NB4 (cell line): ENCODE data around the gene NELL1.

Source experiments
- DNase-seq: peaks from one replicate; pipeline ENCODE4 v3.0.0; 2010; ENCODE audit warnings: low read depth
- H3K4me3 ChIP-seq: one replicate; pipeline ENCODE4 v1.5.1; 2011; ENCODE audit warnings: mild to moderate bottlenecking, low read depth, low read length, moderate library complexity
- MYC ChIP-seq: IDR thresholded peaks from 2 replicates; pipeline ENCODE4 v1.6.1; 2011; ENCODE audit warnings: low read depth, low read length
- POLR2A ChIP-seq: IDR thresholded peaks from 2 replicates; pipeline ENCODE4 v1.6.1; 2011; ENCODE audit warnings: mild to moderate bottlenecking; ENCODE audit not compliant: insufficient read length; ENCODE audit errors: extremely low read depth
- TF ChIP-seq, protein P1 (sequence below): IDR thresholded peaks from 2 replicates; pipeline ENCODE4 v1.6.1; 2011; ENCODE audit warnings: low read depth, low read length
- TF ChIP-seq, protein P2 (sequence below): IDR thresholded peaks from one replicate; pipeline ENCODE4 v1.5.1; 2012; ENCODE audit warnings: low read depth, low read length

The NELL1 gene

DNA sequence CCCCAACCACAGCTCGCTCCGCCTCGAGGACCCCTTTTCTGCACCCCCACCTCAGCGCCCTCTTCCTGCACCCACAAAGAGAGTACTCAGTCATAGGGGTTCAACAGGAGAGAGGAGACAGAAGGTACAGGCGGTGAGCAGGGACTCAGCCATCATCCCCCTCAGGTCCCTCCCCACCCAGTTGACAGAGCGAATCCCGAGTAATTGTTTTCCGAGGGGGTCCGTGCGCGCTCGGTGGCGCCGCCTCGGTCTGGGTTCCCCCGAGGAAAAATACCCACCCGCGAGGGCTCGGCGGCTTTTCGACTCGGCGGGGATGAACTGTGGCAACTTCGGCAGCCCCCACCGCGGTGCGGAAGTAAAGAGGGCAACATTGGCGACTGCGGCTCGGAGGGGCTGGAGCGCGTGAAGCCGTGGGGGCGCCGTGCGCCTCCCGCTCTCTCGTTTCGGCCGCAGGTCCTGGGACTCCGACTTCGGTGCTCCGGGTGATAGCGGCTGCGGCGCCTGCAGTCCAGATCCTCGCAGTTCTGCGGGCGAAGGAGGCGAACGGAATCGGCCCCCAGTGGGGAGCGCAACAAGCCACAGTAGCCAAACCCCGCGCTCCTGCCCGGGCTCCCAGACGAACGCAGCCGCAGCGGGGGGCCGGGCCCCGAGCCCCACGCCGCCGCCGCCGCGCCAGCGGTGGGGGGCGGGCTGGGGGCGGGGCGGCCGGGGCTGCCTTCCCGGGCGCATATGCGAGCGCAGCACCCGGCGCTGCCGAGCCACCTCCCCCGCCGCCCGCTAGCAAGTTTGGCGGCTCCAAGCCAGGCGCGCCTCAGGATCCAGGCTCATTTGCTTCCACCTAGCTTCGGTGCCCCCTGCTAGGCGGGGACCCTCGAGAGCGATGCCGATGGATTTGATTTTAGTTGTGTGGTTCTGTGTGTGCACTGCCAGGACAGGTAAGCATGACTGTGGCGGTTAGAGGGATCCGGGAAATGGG, at the start of gene NELL1:
Gene NELL1 (plus strand): TSS at position 743 of the 976 bp plus-strand sequence.
- TF ChIP-seq, protein P1, sequence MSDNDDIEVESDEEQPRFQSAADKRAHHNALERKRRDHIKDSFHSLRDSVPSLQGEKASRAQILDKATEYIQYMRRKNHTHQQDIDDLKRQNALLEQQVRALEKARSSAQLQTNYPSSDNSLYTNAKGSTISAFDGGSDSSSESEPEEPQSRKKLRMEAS: no peak
- TF ChIP-seq POLR2A (no peak), MYC (no peak)
- TF ChIP-seq, protein P2, sequence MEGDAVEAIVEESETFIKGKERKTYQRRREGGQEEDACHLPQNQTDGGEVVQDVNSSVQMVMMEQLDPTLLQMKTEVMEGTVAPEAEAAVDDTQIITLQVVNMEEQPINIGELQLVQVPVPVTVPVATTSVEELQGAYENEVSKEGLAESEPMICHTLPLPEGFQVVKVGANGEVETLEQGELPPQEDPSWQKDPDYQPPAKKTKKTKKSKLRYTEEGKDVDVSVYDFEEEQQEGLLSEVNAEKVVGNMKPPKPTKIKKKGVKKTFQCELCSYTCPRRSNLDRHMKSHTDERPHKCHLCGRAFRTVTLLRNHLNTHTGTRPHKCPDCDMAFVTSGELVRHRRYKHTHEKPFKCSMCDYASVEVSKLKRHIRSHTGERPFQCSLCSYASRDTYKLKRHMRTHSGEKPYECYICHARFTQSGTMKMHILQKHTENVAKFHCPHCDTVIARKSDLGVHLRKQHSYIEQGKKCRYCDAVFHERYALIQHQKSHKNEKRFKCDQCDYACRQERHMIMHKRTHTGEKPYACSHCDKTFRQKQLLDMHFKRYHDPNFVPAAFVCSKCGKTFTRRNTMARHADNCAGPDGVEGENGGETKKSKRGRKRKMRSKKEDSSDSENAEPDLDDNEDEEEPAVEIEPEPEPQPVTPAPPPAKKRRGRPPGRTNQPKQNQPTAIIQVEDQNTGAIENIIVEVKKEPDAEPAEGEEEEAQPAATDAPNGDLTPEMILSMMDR: no peak
- DNase-seq: no peak
- no peak within 1 kb of the TSS for H3K4me3 ChIP-seq

DNA sequence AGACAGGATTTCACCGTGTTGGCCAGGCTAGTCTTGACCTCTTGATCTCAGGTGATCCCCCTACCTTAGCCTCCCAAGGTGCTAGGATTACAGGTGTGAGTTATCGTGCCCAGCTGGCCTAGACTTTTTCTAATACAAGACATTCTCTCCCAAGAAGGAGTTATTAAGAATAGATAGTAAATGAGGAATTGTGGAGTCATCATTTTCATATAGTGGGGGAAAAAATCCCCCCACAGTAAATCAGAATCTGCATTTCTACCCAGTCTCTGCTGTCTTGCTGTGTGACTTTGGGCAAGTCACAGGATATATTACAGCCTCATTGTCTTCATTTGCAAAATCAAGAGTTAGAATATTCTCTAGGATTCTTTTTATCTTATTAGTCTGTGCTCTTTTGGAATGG, 48.4 kb upstream of the NELL1 start:
- no peak overlapping the region for H3K4me3 ChIP-seq
- no peak for DNase-seq
- no peak for TF ChIP-seq MYC
- TF ChIP-seq, protein P2: no peak

DNA sequence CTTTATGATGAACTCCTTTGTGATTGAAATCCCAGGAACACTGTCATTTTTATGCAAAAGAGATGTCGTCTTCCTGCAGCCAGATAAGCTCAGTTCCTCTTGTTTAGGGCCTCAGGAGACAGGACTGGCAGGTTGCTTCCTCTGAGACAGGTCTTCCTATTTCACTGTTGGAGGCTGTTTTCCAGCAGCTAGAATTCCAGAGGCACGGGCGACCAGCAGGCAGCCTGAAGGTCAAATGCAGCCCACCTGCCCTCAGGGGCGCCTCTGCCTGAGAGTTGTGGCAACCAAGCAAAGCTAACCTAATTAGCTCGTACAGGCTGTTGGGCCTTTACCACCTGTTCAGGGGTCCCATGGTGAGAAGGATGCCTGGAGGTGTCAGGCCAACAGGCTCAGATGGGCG, 47.7 kb upstream of the NELL1 start:
- no peak for DNase-seq
- H3K4me3 ChIP-seq: no peak overlapping the region
- TF ChIP-seq POLR2A: no peak
- TF ChIP-seq, protein P2: no peak

DNA sequence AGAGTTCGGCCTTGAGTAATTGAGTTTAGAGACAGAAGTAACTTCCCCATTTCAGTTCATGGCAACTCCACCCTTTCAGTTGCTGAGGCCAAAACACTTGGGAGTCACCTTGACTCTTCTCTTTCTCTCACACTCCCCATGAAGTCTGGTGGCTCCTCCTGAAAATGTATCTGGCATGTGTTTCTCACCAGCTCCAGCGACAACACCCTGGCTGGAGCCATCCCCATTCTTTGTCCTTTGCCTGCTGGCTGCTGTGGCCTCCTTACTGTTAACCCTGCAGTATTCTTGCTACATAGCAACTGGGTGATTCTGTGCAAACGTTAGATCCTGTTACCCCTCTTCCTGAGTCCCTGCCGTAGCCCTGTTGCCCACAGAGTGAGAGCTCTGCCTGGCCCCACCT, 46.1 kb upstream of the NELL1 start:
- no peak overlapping the region for H3K4me3 ChIP-seq
- peak; percentile 8 for DNase-seq
- TF ChIP-seq, protein P1: no peak
- no peak for TF ChIP-seq POLR2A
- TF ChIP-seq, protein P2: no peak
- no peak for TF ChIP-seq MYC

DNA sequence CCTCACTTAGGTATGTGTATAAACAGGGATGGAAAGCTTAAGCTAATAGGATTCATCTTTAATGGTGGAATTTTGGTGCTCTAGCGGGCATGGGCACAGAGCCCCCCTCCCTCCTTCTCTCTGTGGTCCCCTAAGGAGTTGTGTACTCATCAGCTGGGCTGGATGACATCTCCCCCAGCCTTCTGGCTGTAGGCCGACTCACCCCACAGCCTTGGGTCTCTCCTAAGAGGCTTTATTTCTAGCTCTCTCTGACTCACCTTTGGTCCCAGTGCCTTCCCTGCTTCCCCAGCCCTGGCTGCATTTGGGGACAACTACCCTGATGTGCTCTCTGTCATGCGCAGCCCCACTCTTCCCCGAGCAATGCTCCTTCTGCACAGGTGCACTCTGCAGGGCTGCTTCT, 43.1 kb upstream of the NELL1 start:
- no peak for DNase-seq
- TF ChIP-seq POLR2A (no peak), MYC (no peak)
- TF ChIP-seq, protein P2: no peak
- TF ChIP-seq, protein P1: no peak

More for the DNA sequence above, 43.1 kb upstream of the NELL1 start:
- H3K4me3 ChIP-seq: no peak overlapping the region
